Measurements from ENCODE around the gene WDR76.

- TF ChIP-seq CTCF (conservative IDR thresholded peaks at IDR 0.05 in 1 of 2, IDR thresholded peaks at IDR 0.05 in 1 of 2; ENCODE audit: extremely low read depth in 1 of 2, insufficient read depth in 1 of 2, low read depth in 1 of 2, low read length in 2 of 2), result no peak
- no peak for TF ChIP-seq EZH2 (IDR thresholded peaks at IDR 0.05; ENCODE audit: borderline replicate concordance, low read length)
Measured at GRCh38 chr15:43883571-43883970, 56.8 kb downstream of the WDR76 start.

Data from mammary epithelial cell (primary cell).